Activated T-cell treated with anti-CD3 and anti-CD28 coated beads, Interleukin-2, amount 50 U/mL, for 24 hours (primary cell): ENCODE measurements around the gene GAPDH.
"Not testable (repeated sequence)": the region's sequence is repeated elsewhere in the genome, so short reads cannot be mapped to it uniquely, and the experiment has no call there.

Experiments
- DNase-seq: peaks from one replicate; pipeline ENCODE4 v3.0.0-alpha.2; 2020
- H3K27ac Mint-ChIP-seq: 2 replicates; pipeline ENCODE4 v1.8.0; 2020; ENCODE audit warnings: mild to moderate bottlenecking, mixed read lengths
- H3K27me3 Mint-ChIP-seq: 2 replicates; pipeline ENCODE4 v1.8.0; 2020; ENCODE audit warnings: mixed read lengths
- H3K36me3 Mint-ChIP-seq: 2 replicates; pipeline ENCODE4 v1.8.0; 2020; ENCODE audit warnings: low read depth, mixed read lengths
- H3K4me1 Mint-ChIP-seq: 2 replicates; pipeline ENCODE4 v1.8.0; 2020; ENCODE audit warnings: low read depth, mixed read lengths
- H3K4me3 Mint-ChIP-seq: 2 replicates; pipeline ENCODE4 v1.8.0; 2020; ENCODE audit warnings: mild to moderate bottlenecking, moderate library complexity, mixed read lengths
- H3K9me3 Mint-ChIP-seq: 2 replicates; pipeline ENCODE4 v1.8.0; 2020; ENCODE audit warnings: mixed read lengths

Gene GAPDH

GRCh38 chr12:6547566-6547965 is 13.2 kb downstream of the GAPDH start:
- DNase-seq = no peak
- peak overlapping the region; percentile 14 for H3K27ac Mint-ChIP-seq

GRCh38 chr12:6547987-6548386 is 13.7 kb downstream of the GAPDH start:
- Mint-ChIP-seq H3K9me3 (no peaks in the 10 kb centered on the region), H3K27me3 (no peaks in the 10 kb centered on the region), H3K4me3 (no peak overlapping the region), H3K4me1 (peaks cover 19% of the 10 kb centered on the region), H3K27ac (peak overlapping the region; percentile 14), H3K36me3 (peaks cover 88% of the 10 kb centered on the region)
- DNase-seq = no peak

More at GRCh38 chr12:6547566-6547965, 13.2 kb downstream of the GAPDH start:
- peaks cover 88% of the 10 kb centered on the region for H3K36me3 Mint-ChIP-seq
- H3K4me3 Mint-ChIP-seq = no peak overlapping the region
- no peaks in the 10 kb centered on the region for H3K27me3 Mint-ChIP-seq
- no peaks in the 10 kb centered on the region for H3K9me3 Mint-ChIP-seq
- H3K4me1 Mint-ChIP-seq = peaks cover 15% of the 10 kb centered on the region

GRCh38 chr12:6548556-6548955 is 14.2 kb downstream of the GAPDH start:
- peaks cover 90% of the 10 kb centered on the region for H3K36me3 Mint-ChIP-seq
- H3K9me3 Mint-ChIP-seq = no peaks in the 10 kb centered on the region
- no peak for DNase-seq
- H3K27ac Mint-ChIP-seq = no peak overlapping the region
- H3K4me1 Mint-ChIP-seq = peaks cover 24% of the 10 kb centered on the region
- H3K27me3 Mint-ChIP-seq = no peaks in the 10 kb centered on the region
- no peak overlapping the region for H3K4me3 Mint-ChIP-seq

- H3K4me1 Mint-ChIP-seq = peaks cover 29% of the 10 kb centered on the region
- H3K9me3 Mint-ChIP-seq = no peaks in the 10 kb centered on the region
- no peak for DNase-seq
- H3K36me3 Mint-ChIP-seq = peaks cover 91% of the 10 kb centered on the region
- peak overlapping the region; percentile 22 for H3K27ac Mint-ChIP-seq
- no peak overlapping the region for H3K4me3 Mint-ChIP-seq
- no peaks in the 10 kb centered on the region for H3K27me3 Mint-ChIP-seq
Measured at GRCh38 chr12:6548966-6549683, 14.8 kb downstream of the GAPDH start.

- no peak for DNase-seq
- H3K9me3 Mint-ChIP-seq = no peaks in the 10 kb centered on the region
- H3K27me3 Mint-ChIP-seq = no peaks in the 10 kb centered on the region
- no peak overlapping the region for H3K27ac Mint-ChIP-seq
- H3K4me3 Mint-ChIP-seq = no peak overlapping the region
- H3K36me3 Mint-ChIP-seq = peaks cover 91% of the 10 kb centered on the region
- peaks cover 35% of the 10 kb centered on the region for H3K4me1 Mint-ChIP-seq
Measured at GRCh38 chr12:6549684-6550151, 15.4 kb downstream of the GAPDH start.

- Mint-ChIP-seq H3K27me3 (no peaks in the 10 kb centered on the region), H3K4me3 (no peak overlapping the region), H3K4me1 (peaks cover 40% of the 10 kb centered on the region), H3K9me3 (no peaks in the 10 kb centered on the region), H3K27ac (no peak overlapping the region), H3K36me3 (peaks cover 92% of the 10 kb centered on the region)
- no peak for DNase-seq
Measured at GRCh38 chr12:6550294-6551062, 16.2 kb downstream of the GAPDH start.

GRCh38 chr12:6551063-6551461 is 16.7 kb downstream of the GAPDH start:
- no peaks in the 10 kb centered on the region for H3K9me3 Mint-ChIP-seq
- peaks cover 40% of the 10 kb centered on the region for H3K4me1 Mint-ChIP-seq
- no peak for DNase-seq
- H3K4me3 Mint-ChIP-seq = no peak overlapping the region
- peaks cover 90% of the 10 kb centered on the region for H3K36me3 Mint-ChIP-seq
- H3K27me3 Mint-ChIP-seq = no peaks in the 10 kb centered on the region
- peak overlapping the region; percentile 44 for H3K27ac Mint-ChIP-seq

- Mint-ChIP-seq H3K27me3 (no peaks in the 10 kb centered on the region), H3K4me3 (no peak overlapping the region), H3K9me3 (no peaks in the 10 kb centered on the region), H3K4me1 (peaks cover 45% of the 10 kb centered on the region), H3K27ac (peak overlapping the region; percentile 44), H3K36me3 (peaks cover 90% of the 10 kb centered on the region)
- no peak for DNase-seq
Measured at GRCh38 chr12:6551496-6552139, 17.3 kb downstream of the GAPDH start.

- Mint-ChIP-seq H3K4me3 (no peak overlapping the region), H3K27me3 (no peaks in the 10 kb centered on the region), H3K27ac (peak overlapping the region; percentile 7), H3K4me1 (peaks cover 50% of the 10 kb centered on the region), H3K36me3 (peaks cover 90% of the 10 kb centered on the region), H3K9me3 (no peaks in the 10 kb centered on the region)
- no peak for DNase-seq
Measured at GRCh38 chr12:6552140-6552551, 17.8 kb downstream of the GAPDH start.

- DNase-seq = no peak
- H3K9me3 Mint-ChIP-seq = no peaks in the 10 kb centered on the region
- peak overlapping the region; percentile 60 for H3K4me3 Mint-ChIP-seq
- peak overlapping the region; percentile 35 for H3K27ac Mint-ChIP-seq
- peaks cover 50% of the 10 kb centered on the region for H3K4me1 Mint-ChIP-seq
- H3K27me3 Mint-ChIP-seq = no peaks in the 10 kb centered on the region
- H3K36me3 Mint-ChIP-seq = peaks cover 90% of the 10 kb centered on the region
Measured at GRCh38 chr12:6553051-6553868, 18.9 kb downstream of the GAPDH start.

GRCh38 chr12:6554168-6555017 is 20.1 kb downstream of the GAPDH start:
- Mint-ChIP-seq H3K36me3 (peaks cover 91% of the 10 kb centered on the region), H3K27me3 (no peaks in the 10 kb centered on the region), H3K4me3 (peak overlapping the region; percentile 85), H3K4me1 (peaks cover 53% of the 10 kb centered on the region), H3K9me3 (no peaks in the 10 kb centered on the region), H3K27ac (peak overlapping the region; percentile 80)
- peak; percentile 80 for DNase-seq

GRCh38 chr12:6555018-6555691 is 20.8 kb downstream of the GAPDH start:
- Mint-ChIP-seq H3K4me3 (peak overlapping the region; percentile 85), H3K27me3 (no peaks in the 10 kb centered on the region), H3K9me3 (no peaks in the 10 kb centered on the region), H3K36me3 (peaks cover 92% of the 10 kb centered on the region), H3K4me1 (peaks cover 61% of the 10 kb centered on the region), H3K27ac (peak overlapping the region; percentile 85)
- peak; percentile 52 for DNase-seq

- H3K4me3 Mint-ChIP-seq = peak overlapping the region; percentile 85
- not testable (repeated sequence) for H3K9me3 Mint-ChIP-seq, DNase-seq, H3K27me3 Mint-ChIP-seq
- peak overlapping the region; percentile 85 for H3K27ac Mint-ChIP-seq
- peaks cover 60% of the 10 kb centered on the region for H3K4me1 Mint-ChIP-seq
- peaks cover 92% of the 10 kb centered on the region for H3K36me3 Mint-ChIP-seq
Measured at GRCh38 chr12:6556496-6556817, 22.1 kb downstream of the GAPDH start.
